Endothelial cell of umbilical vein (primary cell): ENCODE data around the gene PRKRIP1. TPM values are rescaled to one million over a fixed set of nuclear protein-coding genes. Genes with fewer than 3 reads are reported as not detected.

Experiments used
- BruUV-seq: library from RNA; stranded (reverse); fragments of 400-500 nt; replicated peaks from 2 replicates; lab custom pipeline; 2021; lab: Mats Ljungman, UMichigan
- CTCF ChIA-PET: fragments of 300-600, 350-600 bp; sonication (Branson Sonifier 250); formaldehyde crosslinking; loops from one replicate; lab custom pipeline; 2021; ENCODE audit warnings: antibody characterized with exemption, inconsistent platforms; lab: Charles Lee
- POLR2A ChIA-PET: fragments of 300-600, 350-600 bp; sonication (Branson Sonifier 250); formaldehyde crosslinking; loops from one replicate; lab custom pipeline; 2021; ENCODE audit warnings: antibody characterized with exemption, inconsistent platforms; lab: Charles Lee
- DNase-seq: peaks from one replicate; pipeline ENCODE4 v3.0.0-alpha.2; 2011; ENCODE audit warnings: low read depth, low spot score
- FAIRE-seq: peaks from 2 replicates; lab custom pipeline; 2011; peaks lifted over from hg19 to GRCh38; lab: Jason Lieb, UNC
- H2AFZ ChIP-seq: 2 replicates; pipeline ENCODE4 v1.6.0; 2012; ENCODE audit warnings: low read depth, low read length, control low read depth, inconsistent platforms
- H3K27ac ChIP-seq: 2 replicates; pipeline ENCODE4 v1.5.1; 2011; ENCODE audit warnings: low read depth, mild to moderate bottlenecking, control low read depth, low read length, moderate library complexity; ENCODE audit not compliant: insufficient read depth
- H3K27me3 ChIP-seq, 2 experiments: 2 replicates each; pipeline versions ENCODE4 v1.6.0 to v1.6.1; 2011; ENCODE audit warnings: low read length in 2 of 2, mixed read lengths in 1 of 2; ENCODE audit not compliant: control insufficient read depth in 2 of 2, insufficient read depth in 2 of 2
- H3K36me3 ChIP-seq, 2 experiments: 2 replicates in 1 of 2; 3 replicates in 1 of 2; pipeline ENCODE4 v1.5.1; 2011; ENCODE audit warnings: low read length in 2 of 2, mild to moderate bottlenecking in 1 of 2, moderate library complexity in 1 of 2; ENCODE audit not compliant: control insufficient read depth in 2 of 2, insufficient read depth in 2 of 2; ENCODE audit errors: extremely low read depth in 1 of 2
- H3K4me1 ChIP-seq: 3 replicates; pipeline ENCODE4 v1.5.1; 2011; ENCODE audit warnings: mild to moderate bottlenecking, low read length; ENCODE audit not compliant: control insufficient read depth, insufficient read depth; ENCODE audit errors: extremely low read depth
- H3K4me2 ChIP-seq: 2 replicates; pipeline ENCODE4 v1.6.1; 2011; ENCODE audit warnings: low read length, control low read depth, mixed read lengths; ENCODE audit not compliant: insufficient read depth
- H3K4me3 ChIP-seq, 3 experiments: fragments of 200-600 bp in 1 of 3; sonication (generic), shearing (Covaris generic) in 1 of 3; replicated peaks in 1 of 3; 2 replicates each; pipeline ENCODE4 v1.5.1; 2011 to 2016; ENCODE audit warnings: control low read depth in 3 of 3, low read length in 3 of 3, mild to moderate bottlenecking in 2 of 3, inconsistent platforms in 1 of 3, low read depth in 1 of 3, moderate library complexity in 1 of 3; ENCODE audit not compliant: insufficient read depth in 1 of 3
- H3K79me2 ChIP-seq: 2 replicates; pipeline ENCODE4 v1.6.0; 2012; ENCODE audit warnings: low read length, inconsistent platforms; ENCODE audit not compliant: control insufficient read depth, insufficient read depth
- H3K9ac ChIP-seq: replicated peaks from 2 replicates; pipeline ENCODE3; 2011; ENCODE audit warnings: low read length, control low read depth; ENCODE audit not compliant: insufficient read depth; ENCODE audit errors: extremely low read depth
- H3K9me1 ChIP-seq: replicated peaks from 3 replicates; pipeline ENCODE4 v1.6.0; 2011; ENCODE audit warnings: mild to moderate bottlenecking, low read length; ENCODE audit not compliant: control insufficient read depth, insufficient read depth; ENCODE audit errors: extremely low read depth
- H3K9me3 ChIP-seq: replicated peaks from 2 replicates; pipeline ENCODE4 v1.5.1; 2012; ENCODE audit warnings: low read length, inconsistent platforms; ENCODE audit not compliant: control insufficient read depth, insufficient read depth
- H4K20me1 ChIP-seq: replicated peaks from 2 replicates; pipeline ENCODE3; 2011; ENCODE audit warnings: mild to moderate bottlenecking, low read length; ENCODE audit not compliant: control insufficient read depth, insufficient read depth; ENCODE audit errors: extremely low read depth
- EZH2 ChIP-seq: IDR thresholded peaks from 2 replicates; pipeline ENCODE4 v1.6.1; 2012; ENCODE audit warnings: borderline replicate concordance, low read depth, mild to moderate bottlenecking, moderate library complexity, low read length, inconsistent platforms; ENCODE audit not compliant: severe bottlenecking
- FOS ChIP-seq: IDR thresholded peaks from 2 replicates; pipeline ENCODE4 v1.6.1; 2011; ENCODE audit warnings: mild to moderate bottlenecking, low read length, moderate library complexity, borderline replicate concordance; ENCODE audit not compliant: insufficient read depth
- GATA2 ChIP-seq: IDR thresholded peaks from 2 replicates; pipeline ENCODE4 v1.7.0; 2011; ENCODE audit warnings: low read depth, mild to moderate bottlenecking, moderate library complexity, mixed read lengths, low read length; ENCODE audit not compliant: insufficient read length, insufficient read depth
- JUN ChIP-seq: IDR thresholded peaks from 2 replicates; pipeline ENCODE4 v1.6.1; 2011; ENCODE audit warnings: borderline replicate concordance, low read depth; ENCODE audit not compliant: insufficient read length, insufficient read depth
- MYC ChIP-seq: IDR thresholded peaks from one replicate; pipeline ENCODE4 v1.6.1; 2011; ENCODE audit warnings: mild to moderate bottlenecking, low read depth, low read length
- POLR2A ChIP-seq: IDR thresholded peaks from 2 replicates; pipeline ENCODE4 v1.6.1; 2012; ENCODE audit warnings: low read depth, mild to moderate bottlenecking, control low read depth, low read length
- POLR2AphosphoS5 ChIP-seq: IDR thresholded peaks from 2 replicates; pipeline ENCODE4 v1.6.1; 2012; ENCODE audit warnings: low read depth, mild to moderate bottlenecking, control low read depth, low read length, moderate library complexity; ENCODE audit not compliant: insufficient read depth
- dilution Hi-C: fragments of 300-500 bp; cut with MboI; formaldehyde crosslinking; loops from one replicate; pipeline ENCODE4 v1.15.0; 2019; ENCODE audit warnings: low sequenced_read_pairs; ENCODE audit not compliant: extremely low pct_ligation_motif_present
- intact Hi-C: fragments of 100-400 bp; cut with micrococcal nuclease; formaldehyde crosslinking; loops from one replicate; pipeline ENCODE4 v1.10.0; 2022
- polyA plus RNA-seq, 4 experiments: library from polyadenylated mRNA; depleted of rRNA in 3 of 4; stranded (reverse) in 3 of 4; unstranded in 1 of 4; fragments of >200 nt; gene quantifications; 2 replicates each; pipeline versions ENCODE4 v1.2.1 to v1.2.3, GENCODE V29; 2011 to 2012; ENCODE audit warnings: missing spikeins in 1 of 4
- total RNA-seq: library from RNA; stranded (reverse); gene quantifications from 2 replicates; pipeline ENCODE4 v1.2.3, GENCODE V29; 2021
- TF ChIP-seq, protein P1 (sequence below): IDR thresholded peaks from 2 replicates; pipeline ENCODE4 v1.6.1; 2011; ENCODE audit not compliant: insufficient read depth, insufficient read length
- TF ChIP-seq, protein P2 (sequence below), 2 donors: IDR thresholded peaks; 1 replicate in 1 of 2; 2 replicates in 1 of 2; pipeline ENCODE4 v1.5.1; 2011; ENCODE audit warnings: low read length in 2 of 2, mild to moderate bottlenecking in 2 of 2, moderate library complexity in 2 of 2, control low read depth in 1 of 2, inconsistent platforms in 1 of 2, low read depth in 1 of 2; ENCODE audit not compliant: insufficient read depth in 1 of 2; ENCODE audit errors: extremely low read depth in 1 of 2

Gene PRKRIP1
- total and polyA plus RNA-seq, 2 donors (not counting 3 experiments of a cell fraction or from before 2014, with no cell fraction given), result 16.1 to 26.1 TPM

DNA sequence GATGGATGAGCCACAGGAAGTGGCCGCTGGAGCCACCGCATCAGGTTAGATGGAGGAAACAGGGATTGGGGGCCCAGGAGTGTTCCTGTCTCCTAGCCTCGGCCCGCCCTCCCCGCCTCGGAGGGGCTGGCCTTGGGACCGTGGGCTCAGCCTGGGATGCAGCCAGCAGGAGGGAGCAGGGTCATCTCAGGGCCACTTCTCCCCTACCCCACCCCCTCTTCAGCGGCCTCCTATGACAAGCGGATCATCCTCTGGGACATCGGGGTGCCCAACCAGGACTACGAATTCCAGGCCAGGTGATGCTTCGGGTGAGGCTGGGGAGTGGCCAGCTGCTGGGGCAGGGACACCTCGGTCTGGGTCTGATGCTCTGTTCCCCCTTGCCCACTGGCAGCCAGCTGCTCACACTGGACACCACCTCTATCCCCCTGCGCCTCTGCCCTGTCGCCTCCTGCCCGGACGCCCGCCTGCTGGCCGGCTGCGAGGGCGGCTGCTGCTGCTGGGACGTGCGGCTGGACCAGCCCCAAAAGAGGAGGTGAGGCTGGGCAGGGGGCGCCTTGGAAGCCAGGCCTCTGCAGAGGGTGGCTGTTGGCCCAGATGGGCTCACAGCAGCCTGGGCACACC is 73.3 kb downstream of the PRKRIP1 start:
- no peak overlapping the region for H3K4me2 ChIP-seq

DNA sequence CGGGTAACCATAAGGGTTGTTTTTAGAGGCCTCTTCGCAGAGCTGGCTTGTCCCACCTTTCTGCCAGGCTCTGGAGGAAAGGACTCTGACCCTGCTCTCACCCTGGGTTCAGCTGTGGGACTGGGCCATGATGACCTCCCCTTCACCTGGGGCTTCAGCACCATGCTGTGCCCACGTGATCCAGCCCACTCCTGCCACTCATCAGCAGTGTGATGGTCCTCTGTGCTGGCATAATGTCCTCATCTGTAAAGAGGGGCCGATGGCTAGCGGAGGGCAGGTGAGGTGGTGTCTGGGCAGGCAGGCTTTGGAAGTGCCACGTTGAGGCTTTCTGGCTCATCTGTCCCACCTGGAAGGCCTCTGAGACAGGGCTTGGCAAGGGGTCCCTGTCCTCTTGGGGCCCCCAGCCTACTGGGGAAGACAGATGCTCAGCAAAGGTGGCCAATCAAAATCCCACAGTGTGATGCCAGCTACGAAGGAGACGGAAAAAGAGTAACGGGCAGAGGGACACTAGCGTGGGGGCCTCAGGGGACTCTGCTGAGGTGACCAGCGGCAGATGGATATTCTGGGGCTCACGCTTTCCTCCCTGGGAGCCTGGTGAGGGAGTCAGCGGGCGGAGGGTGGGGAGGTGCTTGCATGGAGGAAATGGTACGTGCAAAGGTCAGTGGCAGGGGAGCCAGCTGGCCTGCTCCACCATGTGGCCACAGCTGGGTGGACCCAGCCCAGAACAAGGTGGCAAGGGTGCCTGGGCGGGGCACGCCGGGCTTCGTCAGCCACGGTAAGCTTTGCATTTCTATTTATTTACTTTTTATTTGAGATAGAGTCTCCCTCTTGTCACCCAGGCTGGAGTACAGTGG is 74.0 kb downstream of the PRKRIP1 start:
- Histone ChIP-seq H3K4me3 (no peak overlapping the region), H3K36me3 (peaks cover 2 to 22% of the 10 kb centered on the region in 2 experiments)

More for the DNA sequence above, 73.3 kb downstream of the PRKRIP1 start:
- CTCF ChIA-PET, result no interaction called here
- no peak for TF ChIP-seq JUN
- TF ChIP-seq, protein P1, sequence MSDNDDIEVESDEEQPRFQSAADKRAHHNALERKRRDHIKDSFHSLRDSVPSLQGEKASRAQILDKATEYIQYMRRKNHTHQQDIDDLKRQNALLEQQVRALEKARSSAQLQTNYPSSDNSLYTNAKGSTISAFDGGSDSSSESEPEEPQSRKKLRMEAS, result no peak
- no peak for TF ChIP-seq FOS
- no peak for TF ChIP-seq GATA2
- no peak for TF ChIP-seq POLR2A
- no peak overlapping the region for H3K4me3 ChIP-seq
- H4K20me1 ChIP-seq, result no peaks in the 10 kb centered on the region
- no TSS peak for BruUV-seq
- no peaks in the 10 kb centered on the region for H3K27me3 ChIP-seq
- peaks cover 5% of the 10 kb centered on the region for H3K4me1 ChIP-seq
- H3K9me1 ChIP-seq, result no peaks in the 10 kb centered on the region
- H3K36me3 ChIP-seq, result peaks cover 2 to 22% of the 10 kb centered on the region in 2 experiments
- POLR2A ChIA-PET, result no interaction called here
- no peak overlapping the region for H2AFZ ChIP-seq
- H3K27ac ChIP-seq, result no peak overlapping the region
- H3K9ac ChIP-seq, result no peak overlapping the region
- DNase-seq, result no peak
- FAIRE-seq, result no peak
- peaks cover under 1% of the 10 kb centered on the region for H3K79me2 ChIP-seq
- intact Hi-C loops, result no loop called here
- dilution Hi-C loops, result no loop called here
- H3K9me3 ChIP-seq, result no peaks in the 10 kb centered on the region

More for the DNA sequence above, 74.0 kb downstream of the PRKRIP1 start:
- Histone ChIP-seq H2AFZ (no peak overlapping the region), H3K27ac (no peak overlapping the region), H3K9ac (no peak overlapping the region), H4K20me1 (no peaks in the 10 kb centered on the region), H3K4me2 (no peak overlapping the region), H3K27me3 (no peaks in the 10 kb centered on the region), H3K9me1 (no peaks in the 10 kb centered on the region), H3K4me1 (peaks cover 5% of the 10 kb centered on the region), H3K79me2 (no peaks in the 10 kb centered on the region), H3K9me3 (no peaks in the 10 kb centered on the region)
- CTCF ChIA-PET, result no interaction called here
- no TSS peak for BruUV-seq
- POLR2A ChIA-PET, result no interaction called here
- dilution Hi-C loops, result no loop called here
- FAIRE-seq (no peak), DNase-seq (no peak)
- TF ChIP-seq GATA2 (no peak), FOS (no peak), MYC (no peak), POLR2A (no peak), EZH2 (no peak), JUN (no peak), POLR2AphosphoS5 (no peak)
- TF ChIP-seq, protein P2, sequence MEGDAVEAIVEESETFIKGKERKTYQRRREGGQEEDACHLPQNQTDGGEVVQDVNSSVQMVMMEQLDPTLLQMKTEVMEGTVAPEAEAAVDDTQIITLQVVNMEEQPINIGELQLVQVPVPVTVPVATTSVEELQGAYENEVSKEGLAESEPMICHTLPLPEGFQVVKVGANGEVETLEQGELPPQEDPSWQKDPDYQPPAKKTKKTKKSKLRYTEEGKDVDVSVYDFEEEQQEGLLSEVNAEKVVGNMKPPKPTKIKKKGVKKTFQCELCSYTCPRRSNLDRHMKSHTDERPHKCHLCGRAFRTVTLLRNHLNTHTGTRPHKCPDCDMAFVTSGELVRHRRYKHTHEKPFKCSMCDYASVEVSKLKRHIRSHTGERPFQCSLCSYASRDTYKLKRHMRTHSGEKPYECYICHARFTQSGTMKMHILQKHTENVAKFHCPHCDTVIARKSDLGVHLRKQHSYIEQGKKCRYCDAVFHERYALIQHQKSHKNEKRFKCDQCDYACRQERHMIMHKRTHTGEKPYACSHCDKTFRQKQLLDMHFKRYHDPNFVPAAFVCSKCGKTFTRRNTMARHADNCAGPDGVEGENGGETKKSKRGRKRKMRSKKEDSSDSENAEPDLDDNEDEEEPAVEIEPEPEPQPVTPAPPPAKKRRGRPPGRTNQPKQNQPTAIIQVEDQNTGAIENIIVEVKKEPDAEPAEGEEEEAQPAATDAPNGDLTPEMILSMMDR (IDR thresholded peaks at IDR 0.05; ENCODE audit: extremely low read depth in 1 of 2, insufficient read depth in 1 of 2, low read depth in 1 of 2, low read length in 2 of 2), result no peak
- TF ChIP-seq, protein P1, result no peak
- intact Hi-C loops, result no loop called here
